Natural killer cell (primary cell): ENCODE data around the gene ZBTB44. TPM values are rescaled to one million over a fixed set of nuclear protein-coding genes. Genes with fewer than 3 reads are reported as not detected.
A peak's percentile ranks its signal among the peaks of the same experiment; 100 is the strongest.

Experiments
- ATAC-seq, 3 donors: fragments of 150-1000 bp in 2 of 3; fragments of 200-7000 bp in 1 of 3; cut with Tn5 transposase; 1 replicate in 1 of 3; 2 replicates in 2 of 3; pipeline ENCODE4 v1.10.0; 2021; ENCODE audit warnings: mild to moderate bottlenecking in 2 of 3, moderate library complexity in 2 of 3
- DNase-seq, 2 donors: peaks; one replicate each; pipeline versions ENCODE4 v3.0.0 to v3.0.0-alpha.2; 2013 to 2021; ENCODE audit warnings: mixed read lengths in 1 of 2
- H3K27ac ChIP-seq: one replicate; pipeline ENCODE4 v1.5.1; 2013; ENCODE audit warnings: mild to moderate bottlenecking, low read length
- H3K27me3 ChIP-seq: one replicate; pipeline ENCODE4 v1.6.1; 2013; ENCODE audit warnings: low read length; ENCODE audit not compliant: control insufficient read depth, insufficient read depth
- H3K36me3 ChIP-seq: one replicate; pipeline ENCODE4 v1.6.1; 2013; ENCODE audit warnings: low read length; ENCODE audit not compliant: control insufficient read depth, insufficient read depth
- H3K4me1 ChIP-seq: one replicate; pipeline ENCODE4 v1.6.1; 2013; ENCODE audit warnings: low read length; ENCODE audit not compliant: control insufficient read depth, insufficient read depth
- H3K4me3 ChIP-seq: one replicate; pipeline ENCODE4 v1.5.1; 2013; ENCODE audit warnings: low read length
- H3K9me3 ChIP-seq: one replicate; pipeline ENCODE4 v1.6.1; 2013; ENCODE audit warnings: low read length; ENCODE audit not compliant: control insufficient read depth, insufficient read depth
- H3K27ac Mint-ChIP-seq, 2 donors: one replicate each; pipeline ENCODE4 v1.8.0; 2022; ENCODE audit warnings: mild to moderate bottlenecking in 2 of 2, mixed read lengths in 2 of 2, moderate library complexity in 1 of 2
- H3K27me3 Mint-ChIP-seq, 2 donors: one replicate each; pipeline ENCODE4 v1.8.0; 2022; ENCODE audit warnings: low read depth in 2 of 2, mixed read lengths in 2 of 2
- H3K36me3 Mint-ChIP-seq: one replicate; pipeline ENCODE4 v1.8.0; 2022; ENCODE audit warnings: mixed read lengths
- H3K4me1 Mint-ChIP-seq, 2 donors: one replicate each; pipeline ENCODE4 v1.8.0; 2022; ENCODE audit warnings: mixed read lengths in 2 of 2
- H3K4me3 Mint-ChIP-seq: one replicate; pipeline ENCODE4 v1.8.0; 2022; ENCODE audit warnings: mild to moderate bottlenecking, moderate library complexity, mixed read lengths
- H3K9me3 Mint-ChIP-seq, 2 donors: one replicate each; pipeline ENCODE4 v1.8.0; 2022; ENCODE audit warnings: mixed read lengths in 2 of 2
- CTCF ChIP-seq: fragments of 200-600 bp; IDR thresholded peaks from one replicate; pipeline ENCODE4 v1.8.0; 2022; ENCODE audit warnings: antibody characterized with exemption
- WGBS: methylation state at CpG from one replicate; pipeline ENCODE4 v1.1.7; 2013; ENCODE audit warnings: missing lambda C conversion rate; ENCODE audit not compliant: insufficient coverage; 5-methylcytosine and 5-hydroxymethylcytosine counted together
- intact Hi-C: fragments of 100-400 bp; cut with micrococcal nuclease; formaldehyde crosslinking; loops from one replicate; pipeline ENCODE4 v1.14.2; 2022
- total RNA-seq, 4 donors: library from RNA; stranded (reverse); fragments of 120-200 nt in 1 of 4; gene quantifications; one replicate each; pipeline versions ENCODE4 v1.2.3 to v1.2.4, GENCODE V29; 2013 to 2022

Gene ZBTB44
- total RNA-seq, 3 donors from 2014 or later (not counting 1 experiment from before 2014, with no cell fraction given) = 103 to 131 (median 105) TPM

- intact Hi-C loops = no loop called here
- no peak for TF ChIP-seq CTCF
- no peaks in the 10 kb centered on the region for H3K4me1 Mint-ChIP-seq
- H3K9me3 Mint-ChIP-seq = peaks cover 2 to 6% of the 10 kb centered on the region in 2 donors
- no peak for DNase-seq
- ATAC-seq = no peak
- Histone ChIP-seq H3K4me3 (no peak overlapping the region), H3K27ac (no peak overlapping the region), H3K9me3 (peaks cover 6% of the 10 kb centered on the region), H3K4me1 (no peaks in the 10 kb centered on the region), H3K36me3 (no peaks in the 10 kb centered on the region), H3K27me3 (no peaks in the 10 kb centered on the region)
- 88% methylated on average over 4 of the region's 5 CpGs for WGBS
- no peak overlapping the region for H3K27ac Mint-ChIP-seq
- H3K27me3 Mint-ChIP-seq = no peaks in the 10 kb centered on the region
- peaks cover 13% of the 10 kb centered on the region for H3K36me3 Mint-ChIP-seq
- no peak overlapping the region for H3K4me3 Mint-ChIP-seq
Measured at GRCh38 chr11:130322126-130322525, 7.4 kb upstream of the ZBTB44 start.

GRCh38 chr11:130318031-130318673, 3.4 kb upstream of the ZBTB44 start:
- no peak for DNase-seq
- Mint-ChIP-seq H3K27ac (no peak overlapping the region), H3K9me3 (peaks cover 2 to 6% of the 10 kb centered on the region in 2 donors), H3K4me1 (peaks cover 16 to 18% of the 10 kb centered on the region in 2 donors), H3K4me3 (no peak overlapping the region), H3K36me3 (peaks cover 13% of the 10 kb centered on the region), H3K27me3 (no peaks in the 10 kb centered on the region)
- no peak for ATAC-seq
- Histone ChIP-seq H3K9me3 (peaks cover 6% of the 10 kb centered on the region), H3K27me3 (no peaks in the 10 kb centered on the region), H3K4me3 (no peak overlapping the region), H3K36me3 (no peaks in the 10 kb centered on the region), H3K27ac (no peak overlapping the region), H3K4me1 (peaks cover 12% of the 10 kb centered on the region)
- WGBS = 93% methylated on average over 4 of the region's 4 CpGs
- intact Hi-C loops = no loop called here
- no peak for TF ChIP-seq CTCF

- Histone ChIP-seq H3K4me3 (peak overlapping the region; percentile 39), H3K27me3 (no peaks in the 10 kb centered on the region), H3K9me3 (no peaks in the 10 kb centered on the region), H3K36me3 (no peaks in the 10 kb centered on the region), H3K4me1 (peaks cover 16% of the 10 kb centered on the region), H3K27ac (peak overlapping the region; percentile 87)
- H3K9me3 Mint-ChIP-seq = no peaks in the 10 kb centered on the region
- peaks cover 35 to 37% of the 10 kb centered on the region in 2 donors for H3K4me1 Mint-ChIP-seq
- peak overlapping the region; percentile 95 for H3K4me3 Mint-ChIP-seq
- no peaks in the 10 kb centered on the region for H3K27me3 Mint-ChIP-seq
- intact Hi-C loops = no loop called here
- DNase-seq (peak; percentile 35 to 72), ATAC-seq (peak in 2 of 3 donors; percentile 8 to 11)
- WGBS = 17% methylated on average over 38 of the region's 38 CpGs
- TF ChIP-seq CTCF = peak; percentile 16
- H3K27ac Mint-ChIP-seq = peak overlapping the region; percentile 95 to 96
- H3K36me3 Mint-ChIP-seq = no peaks in the 10 kb centered on the region
Measured at GRCh38 chr11:130315354-130315970, 745 bp upstream of the ZBTB44 start.
